GM19468 (cell line): ENCODE measurements around the gene DDX24.
"Not testable (repeated sequence)": the region's sequence is repeated elsewhere in the genome, so short reads cannot be mapped to it uniquely, and the experiment has no call there.

Source experiments
- ATAC-seq: cut with Tn5 transposase; IDR thresholded peaks from one replicate; pipeline ENCODE4 v1.9.1; 2021; ENCODE audit warnings: mild to moderate bottlenecking, moderate library complexity, moderate number of reproducible peaks; ENCODE audit not compliant: unreplicated experiment; ENCODE audit errors: extremely low read depth

Gene DDX24

DNA sequence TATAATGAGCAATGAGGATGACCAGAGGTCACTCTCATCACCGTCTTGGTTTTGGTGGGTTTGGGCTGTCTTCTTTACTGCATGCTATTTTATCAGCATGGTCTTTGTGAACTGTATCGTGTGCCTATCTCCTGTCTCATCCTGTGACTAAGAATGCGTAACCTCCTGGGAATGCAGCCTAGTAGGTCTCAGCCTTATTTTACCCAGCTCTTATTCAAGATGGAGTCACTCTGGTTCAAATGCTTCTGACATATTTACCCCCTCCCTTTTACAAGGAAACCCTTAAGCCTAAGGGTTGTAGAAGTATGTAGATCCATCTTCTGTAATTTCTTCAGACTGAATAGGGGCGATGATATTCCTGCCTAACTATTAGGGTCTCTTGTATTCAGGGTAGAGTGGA, 8.5 kb upstream of the DDX24 start:
- ATAC-seq, result no peak

DNA sequence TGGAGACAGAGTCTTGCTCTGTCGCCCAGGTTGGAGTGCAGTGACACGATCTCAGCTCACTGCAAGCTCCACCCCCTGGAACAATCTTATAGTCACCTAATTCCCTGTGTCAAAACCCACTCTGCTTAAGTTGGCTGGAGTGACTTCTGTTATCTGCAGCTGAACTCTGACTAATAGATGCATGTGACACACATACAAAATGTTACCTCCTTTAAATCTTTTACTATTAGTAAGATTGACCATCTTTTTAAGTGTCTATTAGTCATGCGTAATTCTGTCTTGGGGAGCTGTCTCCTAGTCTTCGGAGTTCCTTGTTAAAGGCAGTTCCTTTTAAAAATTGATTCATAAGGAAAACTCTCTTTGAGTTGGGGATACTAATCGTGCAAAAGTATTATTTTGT, 7.5 kb upstream of the DDX24 start:
- ATAC-seq, result no peak

DNA sequence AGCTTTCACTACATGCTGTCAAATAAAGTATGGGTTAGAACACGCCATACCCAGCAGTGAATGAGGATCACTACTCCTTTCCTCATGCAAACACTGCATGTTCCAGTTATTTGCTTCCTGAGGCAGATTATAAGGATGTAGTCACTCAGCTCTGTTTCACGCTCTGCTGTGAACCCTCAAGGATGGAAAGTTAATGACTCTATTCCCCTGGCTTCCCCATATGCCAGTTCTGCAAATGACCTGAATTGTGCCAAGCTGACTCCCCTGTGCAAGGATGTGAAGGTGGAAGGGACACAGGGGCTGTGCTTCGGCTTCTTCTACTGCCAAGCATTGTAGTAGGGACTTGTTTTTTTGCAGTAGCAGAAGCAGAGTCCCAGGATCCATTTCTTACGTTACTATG, 6.9 kb upstream of the DDX24 start:
- no peak for ATAC-seq

DNA sequence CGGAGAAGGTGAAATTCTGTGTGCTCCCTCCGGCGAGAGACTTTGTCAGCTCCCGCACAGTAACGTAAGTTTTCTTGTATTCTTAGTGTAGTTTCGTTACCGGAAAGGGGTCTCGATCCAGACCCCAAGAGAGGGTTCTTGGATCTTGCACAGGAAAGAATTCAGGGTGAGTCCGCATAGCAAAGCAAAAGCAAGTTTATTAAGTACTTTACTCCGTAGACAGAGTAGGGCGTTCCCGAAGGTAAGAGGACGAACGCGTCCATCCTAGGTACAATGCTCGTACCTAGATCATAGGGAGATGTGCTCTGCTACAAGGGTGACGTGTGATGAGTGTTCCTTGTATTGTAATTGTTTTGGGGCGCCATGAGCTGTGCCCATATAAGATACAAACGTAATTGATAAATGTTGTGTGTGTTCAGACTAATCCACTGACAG, 401 bp upstream of the DDX24 start:
- ATAC-seq, result no peak

DNA sequence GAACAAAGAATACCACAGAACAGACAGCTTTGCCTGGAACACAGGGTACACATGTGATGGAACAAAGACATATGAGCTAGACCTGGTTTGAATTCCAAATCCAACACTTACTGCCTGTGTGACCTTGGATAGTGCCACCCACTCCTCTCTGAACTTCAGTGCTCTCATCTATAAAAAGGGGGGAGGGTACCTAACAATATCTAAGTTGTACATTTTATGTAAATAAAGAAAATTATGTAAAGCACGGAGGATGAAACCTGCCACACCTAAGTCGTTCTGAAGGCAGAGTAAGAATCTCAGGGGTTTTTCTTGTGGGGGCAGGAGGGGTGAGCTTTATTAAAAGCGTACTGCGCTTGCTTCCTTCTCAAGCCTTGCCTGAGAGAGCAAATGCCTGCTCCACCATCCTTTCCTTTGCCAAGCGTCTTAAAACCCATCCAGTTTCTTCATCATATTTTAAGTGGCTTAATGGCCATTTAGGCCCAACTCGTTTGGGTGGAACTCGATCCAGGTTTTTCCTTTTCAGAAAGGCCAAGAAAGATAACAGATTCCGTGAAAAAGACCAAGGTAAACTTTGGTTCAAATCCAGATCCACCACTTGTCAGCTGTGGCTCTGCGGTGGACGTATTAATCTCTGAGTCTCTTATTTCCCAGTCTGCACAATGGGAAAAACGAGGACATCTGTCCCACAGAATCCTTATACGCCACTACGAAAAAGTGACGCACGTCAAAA, 946 bp downstream of the DDX24 start:
- ATAC-seq, result no peak

DNA sequence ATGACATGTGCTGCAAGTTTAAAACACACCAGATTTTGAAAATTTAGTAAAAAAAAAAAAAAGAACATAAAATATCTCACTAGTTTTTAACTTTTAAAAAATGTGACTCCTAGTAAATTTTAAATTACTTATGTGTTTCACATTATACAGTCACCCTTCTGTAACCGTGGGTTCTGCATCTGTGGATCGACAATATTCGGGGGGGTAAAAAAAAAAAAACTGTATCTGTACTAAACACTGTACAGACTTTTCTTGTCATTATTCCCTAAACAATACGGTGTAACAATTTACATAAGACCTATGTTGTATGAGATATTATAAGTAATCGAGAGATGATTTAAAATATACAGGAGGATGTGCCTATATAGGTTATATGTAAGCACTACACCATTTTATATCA, 3.2 kb downstream of the DDX24 start:
- ATAC-seq, result no peak

DNA sequence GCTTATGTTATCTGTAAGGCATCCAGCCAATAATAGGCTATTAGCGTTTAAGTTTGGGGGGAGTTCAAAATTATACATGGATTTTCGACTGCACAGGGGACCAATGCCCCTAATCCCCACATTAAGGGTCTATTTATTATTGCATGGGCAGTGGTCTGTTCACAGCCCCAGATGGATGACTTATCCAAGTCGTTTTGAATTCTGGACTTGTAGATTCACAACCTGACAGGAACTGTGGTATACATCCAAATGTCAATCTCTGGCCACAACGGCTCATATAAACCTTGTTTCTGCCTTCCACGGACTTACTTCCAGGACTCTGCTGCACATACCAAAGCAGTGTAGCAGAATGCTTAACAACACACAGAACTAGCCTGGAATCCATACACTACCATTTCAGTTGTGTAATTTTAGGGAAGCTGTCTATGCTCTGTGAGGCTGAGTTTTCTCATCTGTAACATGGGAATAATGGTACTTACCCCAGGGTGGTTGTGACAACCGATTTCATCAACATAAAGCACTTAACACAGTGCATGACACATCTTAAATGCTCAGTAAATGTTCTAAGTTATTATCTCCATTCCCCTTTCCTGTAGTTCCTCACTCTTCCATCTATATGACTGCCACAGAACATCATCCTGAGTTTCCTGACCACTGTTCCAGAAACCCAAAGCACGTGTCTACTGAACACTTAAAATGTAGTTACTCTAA, 3.7 kb downstream of the DDX24 start:
- no peak for ATAC-seq

DNA sequence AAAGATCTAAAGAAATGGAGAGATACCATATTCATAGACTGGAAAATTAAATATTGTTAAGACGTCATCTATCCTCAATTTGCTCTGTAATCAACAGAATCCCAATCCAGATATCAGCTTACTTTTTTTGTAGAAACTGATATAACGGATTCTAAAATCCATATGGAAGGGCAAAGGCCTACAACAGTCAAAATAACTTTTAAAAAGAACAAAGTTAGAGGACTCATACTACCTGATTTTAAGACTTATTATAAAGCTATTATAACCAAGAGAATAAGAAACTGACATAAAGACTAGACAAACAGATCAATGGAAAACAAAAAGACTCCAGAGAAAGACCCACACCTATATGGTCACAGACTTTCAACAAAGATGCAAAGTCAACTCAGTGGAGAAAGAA, 6.0 kb downstream of the DDX24 start:
- ATAC-seq, result no peak

DNA sequence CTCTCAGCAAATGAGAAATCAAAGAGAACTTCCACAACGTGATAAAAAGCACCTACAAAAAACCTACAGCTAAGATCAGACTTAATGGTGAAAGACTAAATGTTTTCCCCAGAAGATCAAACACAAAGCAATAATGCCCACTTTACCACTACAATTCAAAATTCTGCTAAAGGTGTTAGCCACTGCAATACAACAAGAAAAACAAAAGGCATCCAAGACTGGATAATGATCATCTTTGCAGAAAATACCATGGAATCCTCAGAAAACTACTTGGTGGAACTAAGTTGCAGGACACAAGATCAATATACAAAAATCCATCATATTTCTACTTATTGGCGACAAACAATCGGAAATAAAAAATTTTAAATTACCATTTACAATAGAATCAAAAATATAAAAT, 6.5 kb downstream of the DDX24 start:
- ATAC-seq, result no peak

DNA sequence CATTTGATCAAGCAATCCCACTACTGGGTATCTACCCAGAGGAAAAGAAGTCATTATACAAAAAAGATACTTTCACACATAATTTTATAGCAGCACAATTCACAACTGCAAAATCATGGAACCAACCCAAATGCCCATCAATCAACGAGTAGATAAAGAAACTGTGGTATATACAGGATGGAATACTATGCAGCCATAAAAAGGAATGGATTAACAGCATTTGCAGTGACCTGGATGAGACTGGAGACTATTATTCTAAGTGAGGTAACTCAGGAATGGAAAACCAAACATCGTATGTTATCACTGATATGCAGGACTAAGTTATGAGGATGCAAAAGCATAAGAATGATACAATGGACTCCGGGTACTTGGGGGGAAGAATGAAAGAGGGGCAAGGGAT, 8.9 kb downstream of the DDX24 start:
- not testable (repeated sequence) for ATAC-seq

DNA sequence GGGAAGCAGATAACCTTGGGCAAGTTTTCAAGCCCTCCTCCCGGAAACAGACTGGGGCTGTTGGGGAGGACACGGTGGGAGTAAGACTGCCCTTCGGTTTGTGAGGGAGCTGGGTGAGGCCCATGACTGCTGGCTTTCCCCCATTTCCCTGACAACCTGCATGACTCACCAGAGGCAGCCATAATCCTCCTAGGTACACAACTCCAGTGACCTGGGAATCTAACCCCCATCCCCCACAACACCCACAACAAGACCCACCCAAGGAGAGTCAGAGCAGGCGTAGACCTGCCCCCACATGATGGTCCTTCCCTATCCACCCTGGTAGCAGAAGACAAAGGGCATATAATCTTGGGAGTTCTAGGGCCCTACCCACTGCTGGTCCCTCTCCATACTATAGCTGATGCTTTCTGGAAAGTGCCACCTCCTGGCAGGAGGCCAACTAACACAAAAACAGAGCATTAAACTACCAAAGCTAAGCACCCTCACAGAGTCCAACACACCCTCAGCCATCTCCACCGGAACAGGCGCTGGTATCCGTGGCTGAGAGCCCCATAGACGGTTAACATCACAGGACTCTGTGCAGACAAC, 14.8 kb downstream of the DDX24 start:
- no peak for ATAC-seq

DNA sequence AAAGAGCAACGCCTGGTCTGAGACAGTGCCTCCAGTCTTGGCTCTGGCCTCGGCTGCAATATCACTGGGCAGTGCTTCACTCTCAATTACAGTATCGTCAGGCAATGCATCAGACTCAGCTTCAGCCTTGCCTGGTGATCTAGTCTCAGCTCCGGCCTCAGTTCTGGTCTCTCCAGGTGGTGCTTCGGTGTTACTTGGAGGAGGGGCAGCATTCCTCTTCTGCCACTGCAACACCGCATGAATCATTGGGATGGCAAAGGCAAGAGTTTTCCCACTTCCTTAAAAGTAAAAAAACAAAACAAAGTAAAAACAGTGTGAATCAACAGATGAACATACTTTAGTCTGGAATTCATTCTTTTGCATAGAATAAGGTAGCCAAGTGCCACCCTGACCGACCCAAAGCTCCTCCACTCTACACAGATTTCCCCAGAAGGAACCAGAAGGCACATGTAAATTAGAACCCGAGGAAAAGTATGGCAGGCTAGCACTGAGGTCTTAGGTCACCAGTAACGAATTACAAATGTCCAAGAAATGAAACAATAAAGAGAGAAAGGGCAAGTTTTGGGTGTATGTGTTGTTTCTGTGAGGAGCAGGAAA, 18.6 kb downstream of the DDX24 start:
- no peak for ATAC-seq

DNA sequence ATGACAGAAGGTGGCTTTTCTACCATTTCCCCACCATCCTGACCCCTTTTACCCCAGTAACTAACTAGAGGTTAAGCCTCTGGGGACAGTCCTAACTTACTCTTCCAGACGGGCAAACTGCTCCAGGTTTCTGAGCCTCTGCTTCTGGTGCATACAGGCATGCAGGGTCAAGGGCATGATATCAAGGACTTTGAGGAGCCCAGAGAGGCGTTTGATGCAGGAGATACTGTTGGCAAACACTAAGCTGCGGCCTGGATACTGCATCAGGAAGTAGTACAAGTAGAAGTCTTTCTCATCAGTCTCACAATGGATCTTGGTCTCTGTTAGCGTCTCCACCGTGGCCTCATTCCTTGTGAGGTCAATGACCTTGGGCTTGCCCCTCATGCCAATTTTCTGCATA, 21.0 kb downstream of the DDX24 start:
- ATAC-seq, result no peak

DNA sequence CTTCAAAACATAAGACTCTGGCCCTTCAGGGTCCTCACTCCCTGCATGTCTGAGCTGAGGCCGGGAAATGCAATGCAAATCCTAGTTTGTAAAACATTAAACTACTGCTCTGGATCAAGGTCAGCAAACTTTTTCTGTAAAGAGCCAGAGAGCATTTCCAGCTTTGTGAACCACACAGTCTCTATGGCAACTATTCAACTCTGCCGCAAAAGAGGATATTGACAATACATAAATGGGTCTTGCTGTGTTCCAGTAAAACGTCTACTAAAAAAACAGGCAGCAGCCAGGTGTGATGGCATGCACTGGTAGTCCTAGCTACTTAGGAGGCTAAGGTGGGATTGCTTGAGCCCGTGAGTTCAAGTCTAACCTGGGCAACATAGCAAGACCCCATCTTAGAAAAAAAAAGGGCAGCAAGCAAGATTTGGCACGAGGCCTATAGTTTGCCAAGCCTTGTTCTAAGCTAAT, 22.3 kb downstream of the DDX24 start:
- ATAC-seq, result no peak

DNA sequence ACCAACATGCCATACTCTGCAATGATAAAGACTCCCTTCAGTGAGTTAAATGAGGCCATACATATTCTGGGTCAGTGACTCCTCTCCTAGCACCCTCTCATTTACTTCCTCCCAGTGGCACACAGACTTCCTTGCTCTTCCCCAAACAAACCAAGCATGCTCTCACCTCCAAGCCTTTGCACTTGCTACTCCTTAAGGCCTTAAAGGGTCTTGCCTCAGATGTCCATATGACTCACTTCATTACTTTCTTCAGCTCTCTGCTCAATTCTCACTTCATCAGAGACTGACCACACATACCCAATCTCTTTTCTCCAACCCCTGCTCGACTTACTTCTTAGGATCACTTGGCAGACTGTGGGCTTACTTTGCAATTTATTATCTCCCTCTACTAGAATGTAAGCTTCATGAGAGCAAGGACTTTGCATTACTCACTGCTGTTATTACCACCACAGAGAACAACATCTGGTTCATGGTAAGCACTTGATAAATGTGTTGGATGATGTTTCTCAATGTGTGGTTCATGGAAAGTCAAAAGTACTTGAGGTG, 22.8 kb downstream of the DDX24 start:
- no peak for ATAC-seq

DNA sequence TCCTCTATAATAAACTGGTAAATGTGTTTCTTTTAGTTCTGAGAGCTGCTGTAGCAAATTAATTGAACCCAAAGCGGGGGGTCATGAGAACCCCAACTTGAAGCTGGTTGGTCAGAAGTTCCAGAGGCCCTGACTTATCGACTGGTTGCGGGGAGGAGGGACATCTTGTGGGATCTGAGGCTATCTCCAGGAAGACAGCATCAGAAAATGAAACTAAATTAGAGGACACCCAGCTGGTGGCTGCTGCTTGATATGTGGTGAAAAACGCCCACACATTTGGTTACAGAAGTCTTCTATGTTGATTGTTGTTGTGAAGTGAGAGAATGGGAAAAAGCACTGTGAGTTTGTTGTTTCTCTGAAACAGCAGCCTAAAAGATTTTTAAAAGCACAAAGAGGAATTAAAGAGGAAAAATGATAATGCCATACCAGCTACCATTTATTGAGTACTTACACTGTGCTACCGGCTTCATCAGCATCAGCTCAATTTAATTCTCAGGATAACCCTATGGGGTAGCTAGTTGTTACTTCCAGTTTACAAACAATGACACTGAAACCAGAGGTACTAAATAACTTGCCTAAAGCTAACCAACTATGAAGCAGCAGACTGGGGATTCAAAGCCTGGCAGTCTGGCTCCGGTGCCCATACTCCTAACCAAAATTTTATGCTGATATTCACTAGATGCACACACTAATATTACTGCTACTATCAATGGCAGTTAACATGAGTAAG, 24.3 kb downstream of the DDX24 start:
- peak; percentile 31 for ATAC-seq

DNA sequence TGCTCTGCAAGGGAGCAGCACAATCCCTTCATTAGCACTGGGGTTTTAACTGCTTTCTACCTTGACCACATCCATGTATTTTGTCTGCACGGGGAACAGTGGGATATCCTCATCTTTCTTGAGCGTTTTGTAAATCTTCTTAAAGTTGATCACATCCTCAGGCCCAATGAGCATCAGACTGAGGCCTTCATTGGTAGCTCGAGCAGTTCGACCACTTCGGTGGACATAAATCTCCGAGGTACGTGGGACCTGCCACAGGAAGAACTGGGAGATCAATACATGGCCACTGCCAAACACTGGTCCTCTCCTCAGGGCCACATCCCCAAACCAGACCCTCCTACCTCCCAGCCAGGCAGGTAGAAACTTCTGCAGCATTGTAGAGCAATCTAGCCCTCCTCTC, 26.1 kb downstream of the DDX24 start:
- ATAC-seq, result no peak

DNA sequence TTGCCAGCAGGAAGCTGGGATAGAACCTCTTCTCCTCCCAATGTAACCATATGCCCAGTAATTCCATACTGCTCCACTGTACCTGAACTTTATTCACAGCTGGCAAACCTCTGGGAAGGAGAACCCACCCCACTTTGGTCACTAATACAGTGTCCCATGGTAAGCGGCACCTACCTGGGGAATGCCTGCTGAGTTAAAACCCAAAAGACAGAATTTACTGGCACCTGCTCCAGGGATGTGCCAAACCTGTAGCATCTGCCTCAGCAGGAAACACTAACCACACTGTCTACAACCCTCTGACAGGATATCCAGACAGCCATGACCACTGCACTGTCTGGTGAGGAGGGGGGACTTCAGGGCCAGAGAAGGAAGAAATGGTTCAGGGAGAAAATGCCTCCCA, 26.6 kb downstream of the DDX24 start:
- no peak for ATAC-seq

DNA sequence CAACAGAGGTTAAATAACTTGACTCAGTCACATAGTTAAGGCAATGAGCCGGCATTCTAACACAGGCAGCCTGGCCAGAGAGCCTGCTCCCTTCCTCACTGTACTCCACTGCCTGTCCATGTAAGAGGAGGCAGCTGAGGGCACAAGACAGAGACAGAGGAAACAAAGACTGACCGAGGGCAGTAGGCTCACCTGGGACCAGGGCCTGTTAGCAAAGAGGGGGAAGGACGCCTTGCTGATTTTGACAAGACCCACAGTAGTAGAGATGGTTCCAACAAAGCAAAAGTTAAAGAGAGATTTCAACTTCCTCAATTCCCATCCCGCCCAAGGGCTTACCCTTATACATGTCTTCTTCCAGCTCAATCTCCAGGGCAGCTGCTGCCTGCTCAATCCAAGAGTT, 28.3 kb downstream of the DDX24 start:
- no peak for ATAC-seq

DNA sequence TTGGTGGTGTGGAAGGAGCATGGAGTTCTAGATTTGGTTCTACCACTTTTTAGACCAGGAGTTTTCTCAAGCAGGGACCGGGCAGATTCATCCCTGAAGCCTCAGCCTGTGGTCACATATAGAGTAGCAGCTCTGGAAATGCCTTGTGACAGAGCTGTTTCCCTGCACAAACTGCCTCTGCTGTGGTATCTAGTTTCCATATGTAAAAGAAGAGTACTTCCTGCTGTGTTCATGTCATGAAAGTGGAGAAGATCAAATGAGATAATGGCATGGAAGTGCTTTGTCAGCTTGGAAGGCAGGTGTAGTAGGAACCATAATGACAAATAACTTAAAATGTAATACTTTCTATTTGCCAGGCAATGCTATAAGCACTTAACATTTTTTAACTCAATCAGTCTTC, 28.8 kb downstream of the DDX24 start:
- ATAC-seq, result no peak
